ENCODE results near the gene IFIT3. TPM values are rescaled to one million over a fixed set of nuclear protein-coding genes. Genes with fewer than 3 reads are reported as not detected.
"Not testable (repeated sequence)": the region's sequence is repeated elsewhere in the genome, so short reads cannot be mapped to it uniquely, and the experiment has no call there.

Gene IFIT3
- total RNA-seq, 3 donors from 2014 or later: 5.8 to 12.7 (median 11.2) TPM

DNA sequence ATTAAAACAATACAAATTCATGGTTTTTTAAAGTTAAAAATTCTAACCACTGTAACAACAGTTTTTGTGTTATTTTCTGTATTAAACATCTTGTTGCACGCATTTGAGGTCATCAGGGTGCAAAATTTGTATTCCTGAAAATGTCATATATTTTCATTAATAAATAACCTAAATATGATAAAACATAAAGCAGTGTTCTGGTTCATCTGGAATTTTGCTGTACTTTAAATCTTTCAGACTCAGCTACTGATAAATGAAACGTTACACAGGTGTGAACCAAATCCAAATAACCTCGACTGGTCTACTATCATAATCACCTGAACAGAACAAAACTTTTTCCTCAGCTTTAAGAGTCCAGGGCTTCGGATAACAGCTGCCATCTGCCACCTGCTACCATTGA lies 19.1 kb upstream of the IFIT3 start:
- Histone ChIP-seq H3K4me3 (no peak overlapping the region), H3K36me3 (ENCODE audit: low read depth) (no peaks in the 10 kb centered on the region), H3K9me3 (no peaks in the 10 kb centered on the region), H3K4me1 (ENCODE audit: low read depth) (peaks cover 7% of the 10 kb centered on the region)
- no peak for DNase-seq
- ATAC-seq: no peak
- TF ChIP-seq, protein P1, sequence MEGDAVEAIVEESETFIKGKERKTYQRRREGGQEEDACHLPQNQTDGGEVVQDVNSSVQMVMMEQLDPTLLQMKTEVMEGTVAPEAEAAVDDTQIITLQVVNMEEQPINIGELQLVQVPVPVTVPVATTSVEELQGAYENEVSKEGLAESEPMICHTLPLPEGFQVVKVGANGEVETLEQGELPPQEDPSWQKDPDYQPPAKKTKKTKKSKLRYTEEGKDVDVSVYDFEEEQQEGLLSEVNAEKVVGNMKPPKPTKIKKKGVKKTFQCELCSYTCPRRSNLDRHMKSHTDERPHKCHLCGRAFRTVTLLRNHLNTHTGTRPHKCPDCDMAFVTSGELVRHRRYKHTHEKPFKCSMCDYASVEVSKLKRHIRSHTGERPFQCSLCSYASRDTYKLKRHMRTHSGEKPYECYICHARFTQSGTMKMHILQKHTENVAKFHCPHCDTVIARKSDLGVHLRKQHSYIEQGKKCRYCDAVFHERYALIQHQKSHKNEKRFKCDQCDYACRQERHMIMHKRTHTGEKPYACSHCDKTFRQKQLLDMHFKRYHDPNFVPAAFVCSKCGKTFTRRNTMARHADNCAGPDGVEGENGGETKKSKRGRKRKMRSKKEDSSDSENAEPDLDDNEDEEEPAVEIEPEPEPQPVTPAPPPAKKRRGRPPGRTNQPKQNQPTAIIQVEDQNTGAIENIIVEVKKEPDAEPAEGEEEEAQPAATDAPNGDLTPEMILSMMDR (IDR thresholded peaks at IDR 0.05): no peak
- intact Hi-C loops (cut with DNase I, micrococcal nuclease): no loop called here

DNA sequence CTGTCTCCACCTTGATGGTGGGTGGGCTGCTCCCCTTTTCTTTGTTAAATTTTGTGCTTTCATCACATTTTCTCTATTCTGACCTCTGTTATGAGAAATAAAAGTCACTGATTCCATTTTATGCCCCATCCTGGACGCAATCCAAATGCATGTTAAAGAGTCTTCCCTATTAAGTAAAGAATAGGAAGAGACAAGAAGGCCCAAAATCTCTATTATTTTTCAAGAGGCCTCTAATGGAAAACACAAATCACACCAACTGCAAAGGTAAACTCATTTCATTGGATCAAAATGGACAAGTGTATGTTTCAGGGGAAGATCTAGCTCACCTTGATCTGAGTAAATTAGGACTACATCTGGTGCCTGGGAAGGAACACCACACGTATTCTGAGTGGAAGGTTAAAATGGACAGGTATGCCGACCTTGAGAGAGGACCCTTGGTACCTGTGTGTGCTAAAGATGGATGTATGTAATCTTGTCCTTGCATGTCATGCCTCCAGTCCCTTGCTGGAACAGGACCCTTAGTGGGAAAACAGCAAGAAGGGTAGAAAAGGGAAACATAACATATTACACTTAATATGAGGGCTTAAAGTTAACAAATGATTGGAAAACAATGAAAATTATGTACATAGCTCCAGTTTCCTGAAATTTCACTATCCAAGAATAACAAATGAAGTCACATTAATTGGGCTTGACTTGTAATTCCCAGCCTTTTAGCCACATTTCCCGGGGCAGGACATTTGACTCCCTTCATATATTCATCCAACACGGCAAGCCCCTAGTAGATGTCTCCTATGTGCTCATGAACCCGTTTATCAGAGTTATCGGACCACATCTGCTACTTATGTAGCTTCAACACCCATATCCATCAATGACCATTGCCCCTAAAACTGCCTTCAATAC lies 18.4 kb upstream of the IFIT3 start:
- no peaks in the 10 kb centered on the region for H3K36me3 ChIP-seq (ENCODE audit: low read depth)
- H3K9me3 ChIP-seq: no peaks in the 10 kb centered on the region
- TF ChIP-seq, protein P1 (IDR thresholded peaks at IDR 0.05): no peak
- H3K4me1 ChIP-seq (ENCODE audit: low read depth): peaks cover 7% of the 10 kb centered on the region
- H3K4me3 ChIP-seq: no peak overlapping the region
- no peak for ATAC-seq
- intact Hi-C loops (cut with DNase I, micrococcal nuclease): no loop called here
- no peak for DNase-seq

DNA sequence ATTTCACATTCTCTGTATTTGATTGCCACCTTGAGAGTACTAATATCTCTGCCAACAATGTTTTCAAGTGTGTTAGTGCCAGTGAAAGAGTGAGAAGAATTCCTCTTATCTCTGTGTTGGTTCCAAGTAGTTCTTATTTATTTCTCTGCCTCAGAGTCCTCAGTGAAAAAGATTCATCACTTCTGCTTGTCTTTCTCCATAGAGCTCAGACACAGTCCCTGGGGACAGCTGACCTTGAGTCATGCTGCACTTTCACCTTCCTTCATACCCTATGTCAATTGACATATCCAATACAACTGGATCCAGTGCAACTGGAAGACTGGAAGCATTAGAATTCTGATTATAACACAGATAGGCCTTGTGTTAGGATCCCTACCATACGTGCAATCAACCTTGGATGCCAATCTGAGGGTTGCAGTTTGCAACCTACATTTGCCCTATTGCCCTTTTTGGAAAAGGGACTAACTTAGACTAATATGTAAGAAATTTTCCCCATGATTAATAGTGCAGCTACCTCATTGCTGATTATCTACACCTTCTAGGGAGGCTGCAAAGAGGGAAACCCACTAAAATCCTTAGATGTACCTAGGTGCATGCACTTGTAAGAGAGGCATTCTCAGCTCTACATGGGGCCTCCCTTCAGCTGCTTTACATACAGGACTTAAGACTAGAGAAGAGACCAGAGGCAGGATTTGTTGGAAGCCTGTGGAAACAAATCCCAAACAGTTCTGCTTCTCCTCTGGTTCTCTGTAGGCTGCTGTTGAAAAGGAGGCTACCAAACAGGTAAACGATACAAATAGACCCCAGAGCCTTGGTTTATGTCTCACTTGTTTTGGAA lies 17.5 kb upstream of the IFIT3 start:
- Histone ChIP-seq H3K36me3 (ENCODE audit: low read depth) (no peaks in the 10 kb centered on the region), H3K4me3 (no peak overlapping the region), H3K9me3 (no peaks in the 10 kb centered on the region), H3K4me1 (ENCODE audit: low read depth) (peaks cover 7% of the 10 kb centered on the region)
- no peak for DNase-seq
- TF ChIP-seq, protein P1 (IDR thresholded peaks at IDR 0.05): no peak
- intact Hi-C loops (cut with DNase I, micrococcal nuclease): no loop called here
- no peak for ATAC-seq

DNA sequence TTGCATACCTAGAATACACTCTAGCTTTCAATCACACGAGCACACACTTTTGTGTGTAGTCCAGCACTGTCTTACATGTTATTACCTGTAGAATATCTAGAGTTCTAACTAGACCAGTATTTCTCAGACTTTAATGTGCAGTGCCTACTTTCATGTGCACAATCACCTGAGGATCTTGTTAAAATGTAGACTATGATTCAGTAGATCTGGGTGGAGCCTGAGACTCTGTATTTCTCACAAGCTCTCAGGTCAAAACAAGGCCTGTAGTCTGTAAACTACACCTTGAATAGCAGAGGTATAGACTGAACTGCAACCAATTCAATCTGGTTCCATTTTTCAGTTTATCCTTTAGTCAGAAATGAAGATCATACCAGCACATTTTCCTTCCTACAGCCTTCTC lies 14.8 kb upstream of the IFIT3 start:
- no peaks in the 10 kb centered on the region for H3K36me3 ChIP-seq (ENCODE audit: low read depth)
- intact Hi-C loops (cut with DNase I, micrococcal nuclease): no loop called here
- TF ChIP-seq, protein P1 (IDR thresholded peaks at IDR 0.05): no peak
- ATAC-seq: no peak
- no peaks in the 10 kb centered on the region for H3K9me3 ChIP-seq
- no peaks in the 10 kb centered on the region for H3K4me1 ChIP-seq (ENCODE audit: low read depth)
- H3K4me3 ChIP-seq: no peak overlapping the region
- no peak for DNase-seq

DNA sequence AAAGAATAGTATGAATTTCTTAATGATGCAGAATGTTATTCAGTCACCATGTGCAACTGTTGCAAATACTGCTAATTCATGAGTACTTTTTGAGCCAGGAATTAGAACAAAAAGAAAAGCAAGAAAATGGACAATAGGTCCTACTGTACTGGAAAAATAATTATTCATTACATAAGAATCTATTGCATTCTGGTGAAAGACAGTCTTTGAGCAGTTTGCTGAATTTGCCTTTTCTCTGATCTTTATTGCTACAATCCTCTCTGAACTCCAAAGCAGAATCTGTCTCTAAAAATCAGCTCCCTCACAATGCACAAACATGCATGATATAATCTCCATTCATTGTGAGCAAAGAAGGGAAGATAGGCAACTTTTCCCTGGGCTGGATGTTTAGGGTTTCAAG lies 13.1 kb upstream of the IFIT3 start:
- Histone ChIP-seq H3K36me3 (ENCODE audit: low read depth) (no peaks in the 10 kb centered on the region), H3K4me3 (no peak overlapping the region), H3K4me1 (ENCODE audit: low read depth) (no peaks in the 10 kb centered on the region), H3K9me3 (no peaks in the 10 kb centered on the region)
- intact Hi-C loops (cut with DNase I, micrococcal nuclease): no loop called here
- TF ChIP-seq, protein P1 (IDR thresholded peaks at IDR 0.05): no peak
- DNase-seq (no peak), ATAC-seq (no peak)

DNA sequence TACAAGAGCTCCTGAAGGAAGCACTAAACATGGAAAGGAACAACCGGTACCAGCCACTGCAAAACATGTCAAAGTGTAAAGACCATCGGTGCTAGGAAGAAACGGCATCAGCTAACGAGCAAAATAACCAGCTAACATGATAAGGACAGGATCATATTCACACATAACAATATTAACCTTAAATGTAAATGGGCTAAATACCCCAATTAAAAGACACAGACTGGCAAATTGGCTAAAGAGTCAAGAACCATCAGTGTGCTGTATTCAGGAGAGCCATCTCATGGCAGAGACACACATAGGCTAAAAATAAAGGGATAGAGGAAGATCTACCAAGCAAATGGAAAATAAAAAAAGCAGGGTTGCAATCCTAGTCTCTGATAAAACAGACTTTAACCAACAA lies 9.8 kb upstream of the IFIT3 start:
- H3K4me1 ChIP-seq (ENCODE audit: low read depth); H3K9me3 ChIP-seq; H3K4me3 ChIP-seq; ATAC-seq; H3K36me3 ChIP-seq (ENCODE audit: low read depth); intact Hi-C loops (cut with DNase I, micrococcal nuclease); DNase-seq: not testable (repeated sequence)

DNA sequence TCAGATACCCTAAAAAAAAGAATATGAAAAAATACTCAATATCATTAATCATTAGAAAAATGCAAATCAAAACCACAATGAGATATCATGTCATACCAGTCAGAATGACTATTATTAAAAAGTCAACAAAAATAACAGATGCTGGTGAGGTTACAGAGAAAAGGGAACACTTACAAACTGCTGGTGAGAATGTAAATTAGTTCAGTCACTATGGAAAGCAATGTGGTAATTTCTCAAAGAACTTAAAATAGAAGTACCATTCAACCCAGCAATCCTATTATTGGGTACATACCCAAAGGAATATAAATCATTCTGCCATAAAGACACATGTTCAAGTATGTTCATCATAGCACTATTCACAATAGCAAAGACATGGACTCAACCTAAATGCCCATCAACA lies 2.7 kb upstream of the IFIT3 start:
- H3K4me1 ChIP-seq (ENCODE audit: low read depth); H3K36me3 ChIP-seq (ENCODE audit: low read depth); DNase-seq; H3K9me3 ChIP-seq; ATAC-seq; intact Hi-C loops (cut with DNase I, micrococcal nuclease); H3K4me3 ChIP-seq: not testable (repeated sequence)

DNA sequence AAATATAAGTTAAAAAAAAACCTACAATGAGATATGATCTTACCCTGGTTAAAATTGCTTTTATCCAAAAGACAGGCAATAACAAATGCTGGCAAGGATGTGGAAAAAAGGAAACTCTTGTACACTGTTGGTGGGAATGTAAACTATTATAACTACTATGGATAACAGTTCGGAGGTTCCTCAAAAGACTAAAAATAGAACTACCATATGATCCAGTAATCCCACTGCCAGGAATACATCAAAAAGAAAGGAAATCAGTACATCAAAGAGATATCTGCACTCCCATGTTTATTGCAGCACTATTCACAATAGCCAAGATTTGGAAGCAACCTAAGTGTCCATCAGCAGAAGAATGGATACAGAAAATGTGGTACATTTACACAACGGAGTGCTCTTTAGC lies 1.9 kb upstream of the IFIT3 start:
- H3K4me1 ChIP-seq (ENCODE audit: low read depth); H3K9me3 ChIP-seq; DNase-seq; H3K4me3 ChIP-seq; H3K36me3 ChIP-seq (ENCODE audit: low read depth); ATAC-seq; intact Hi-C loops (cut with DNase I, micrococcal nuclease): not testable (repeated sequence)

Measured in mucosa of descending colon (tissue), 3 donors.